ENCODE results near the gene PTPRN2.

GRCh38 chr7:158192956-158193355 lies 394.7 kb downstream of the PTPRN2 start:
- TF ChIP-seq, protein P1, sequence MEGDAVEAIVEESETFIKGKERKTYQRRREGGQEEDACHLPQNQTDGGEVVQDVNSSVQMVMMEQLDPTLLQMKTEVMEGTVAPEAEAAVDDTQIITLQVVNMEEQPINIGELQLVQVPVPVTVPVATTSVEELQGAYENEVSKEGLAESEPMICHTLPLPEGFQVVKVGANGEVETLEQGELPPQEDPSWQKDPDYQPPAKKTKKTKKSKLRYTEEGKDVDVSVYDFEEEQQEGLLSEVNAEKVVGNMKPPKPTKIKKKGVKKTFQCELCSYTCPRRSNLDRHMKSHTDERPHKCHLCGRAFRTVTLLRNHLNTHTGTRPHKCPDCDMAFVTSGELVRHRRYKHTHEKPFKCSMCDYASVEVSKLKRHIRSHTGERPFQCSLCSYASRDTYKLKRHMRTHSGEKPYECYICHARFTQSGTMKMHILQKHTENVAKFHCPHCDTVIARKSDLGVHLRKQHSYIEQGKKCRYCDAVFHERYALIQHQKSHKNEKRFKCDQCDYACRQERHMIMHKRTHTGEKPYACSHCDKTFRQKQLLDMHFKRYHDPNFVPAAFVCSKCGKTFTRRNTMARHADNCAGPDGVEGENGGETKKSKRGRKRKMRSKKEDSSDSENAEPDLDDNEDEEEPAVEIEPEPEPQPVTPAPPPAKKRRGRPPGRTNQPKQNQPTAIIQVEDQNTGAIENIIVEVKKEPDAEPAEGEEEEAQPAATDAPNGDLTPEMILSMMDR (IDR thresholded peaks at IDR 0.05), result no peak
- TF ChIP-seq POLR2A (IDR thresholded peaks at IDR 0.05) (no peak), EP300 (IDR thresholded peaks at IDR 0.05) (no peak)
